ENCODE data around the gene RAPGEF2.
"Not testable (repeated sequence)": the region's sequence is repeated elsewhere in the genome, so short reads cannot be mapped to it uniquely, and the experiment has no call there.

Gene RAPGEF2

GRCh38 chr4:159248384-159249178 lies 145.7 kb downstream of the RAPGEF2 start:
- no peak for DNase-seq

GRCh38 chr4:159250751-159251325 lies 148.0 kb downstream of the RAPGEF2 start:
- no peak for DNase-seq

- not testable (repeated sequence) for DNase-seq
These were observed 148.7 kb downstream of the RAPGEF2 start for GRCh38 chr4:159251580-159251979.

- DNase-seq: no peak
These were observed 149.6 kb downstream of the RAPGEF2 start for GRCh38 chr4:159252491-159252890.

- no peak for DNase-seq
These were observed 153.2 kb downstream of the RAPGEF2 start for GRCh38 chr4:159256037-159256436.

GRCh38 chr4:159258889-159259560 lies 156.1 kb downstream of the RAPGEF2 start:
- DNase-seq: no peak

GRCh38 chr4:159264057-159264456 lies 161.2 kb downstream of the RAPGEF2 start:
- no peak for DNase-seq

GRCh38 chr4:159266981-159267868 lies 164.3 kb downstream of the RAPGEF2 start:
- no peak for DNase-seq

- no peak for DNase-seq
These were observed 165.0 kb downstream of the RAPGEF2 start for GRCh38 chr4:159267869-159268285.

- no peak for DNase-seq
These were observed 165.7 kb downstream of the RAPGEF2 start for GRCh38 chr4:159268607-159269006.

GRCh38 chr4:159269116-159269515 lies 166.2 kb downstream of the RAPGEF2 start:
- no peak for DNase-seq

- no peak for DNase-seq
These were observed 167.1 kb downstream of the RAPGEF2 start for GRCh38 chr4:159269956-159270355.

- no peak for DNase-seq
These were observed 169.0 kb downstream of the RAPGEF2 start for GRCh38 chr4:159271856-159272255.

GRCh38 chr4:159272273-159273140 lies 169.6 kb downstream of the RAPGEF2 start:
- no peak for DNase-seq

- DNase-seq: no peak
These were observed 170.2 kb downstream of the RAPGEF2 start for GRCh38 chr4:159273141-159273438.

- no peak for DNase-seq
These were observed 171.0 kb downstream of the RAPGEF2 start for GRCh38 chr4:159273841-159274240.

- no peak for DNase-seq
These were observed 175.5 kb downstream of the RAPGEF2 start for GRCh38 chr4:159278399-159278798.

GRCh38 chr4:159279084-159279483 lies 176.2 kb downstream of the RAPGEF2 start:
- no peak for DNase-seq

GRCh38 chr4:159280442-159281172 lies 177.7 kb downstream of the RAPGEF2 start:
- no peak for DNase-seq

GRCh38 chr4:159281771-159282170 lies 178.9 kb downstream of the RAPGEF2 start:
- no peak for DNase-seq

- no peak for DNase-seq
These were observed 179.4 kb downstream of the RAPGEF2 start for GRCh38 chr4:159282329-159282728.
